GM12891 (cell line): ENCODE data around the gene TESK2.
A peak's percentile ranks its signal among the peaks of the same experiment; 100 is the strongest.

Source experiments
- DNase-seq: peaks from one replicate; pipeline ENCODE4 v3.0.0; 2011; ENCODE audit warnings: low spot score; ENCODE audit not compliant: insufficient read length
- FAIRE-seq: peaks from 2 replicates; lab custom pipeline; 2011; peaks lifted over from hg19 to GRCh38; lab: Jason Lieb, UNC
- PAX5 ChIP-seq: IDR thresholded peaks from 2 replicates; pipeline ENCODE4 v1.6.1; 2011; ENCODE audit warnings: low read length, moderate library complexity, mild to moderate bottlenecking; ENCODE audit not compliant: insufficient read depth, severe bottlenecking
- POLR2A ChIP-seq: IDR thresholded peaks from 2 replicates; pipeline ENCODE4 v1.6.1; 2011; ENCODE audit warnings: low read depth, low read length, control low read depth
- POLR2AphosphoS5 ChIP-seq: IDR thresholded peaks from 2 replicates; pipeline ENCODE4 v1.6.1; 2011; ENCODE audit warnings: low read depth, low read length, control low read depth
- POU2F2 ChIP-seq: IDR thresholded peaks from 2 replicates; pipeline ENCODE4 v1.6.1; 2011; ENCODE audit warnings: low read depth, mild to moderate bottlenecking, control low read depth, low read length, moderate library complexity
- SPI1 ChIP-seq: IDR thresholded peaks from 2 replicates; pipeline ENCODE4 v1.6.1; 2011; ENCODE audit warnings: low read depth, low read length, control low read depth
- TAF1 ChIP-seq: IDR thresholded peaks from 2 replicates; pipeline ENCODE4 v1.6.1; 2011; ENCODE audit warnings: low read depth, low read length, control low read depth

Gene TESK2

GRCh38 chr1:45331436-45332345 is 159.3 kb downstream of the TESK2 start:
- no peak for DNase-seq
- no peak for FAIRE-seq
- no peak for TF ChIP-seq PAX5
- TF ChIP-seq SPI1 = no peak
- no peak for TF ChIP-seq TAF1
- no peak for TF ChIP-seq POU2F2
- TF ChIP-seq POLR2A = no peak
- TF ChIP-seq POLR2AphosphoS5 = no peak

- DNase-seq (no peak), FAIRE-seq (no peak)
- TF ChIP-seq POLR2A (no peak), SPI1 (no peak), POU2F2 (no peak), POLR2AphosphoS5 (no peak), TAF1 (no peak), PAX5 (no peak)
These were observed 161.5 kb downstream of the TESK2 start for GRCh38 chr1:45329445-45329844.

- TF ChIP-seq PAX5 = no peak
- no peak for TF ChIP-seq POLR2A
- TF ChIP-seq POLR2AphosphoS5 = no peak
- TF ChIP-seq SPI1 = no peak
- DNase-seq (no peak), FAIRE-seq (no peak)
These were observed 162.3 kb downstream of the TESK2 start for GRCh38 chr1:45328680-45329079.

GRCh38 chr1:45327644-45328515 is 163.1 kb downstream of the TESK2 start:
- DNase-seq (no peak), FAIRE-seq (no peak)
- TF ChIP-seq POLR2A (no peak; the same call in 1 of the 2 replicates), SPI1 (no peak), PAX5 (no peak), TAF1 (no peak), POU2F2 (no peak), POLR2AphosphoS5 (no peak)

GRCh38 chr1:45326627-45327623 is 164.0 kb downstream of the TESK2 start, which contains the start of gene HPDL:
Gene HPDL, plus strand, starts transcription at chr1:45326895. Its CDS starts 254 bp downstream, at chr1:45327149.
- DNase-seq (peak; percentile 79), FAIRE-seq (peak; percentile 90)

GRCh38 chr1:45325851-45326506 is 165.0 kb downstream of the TESK2 start:
- FAIRE-seq (no peak), DNase-seq (no peak)
- TF ChIP-seq POLR2AphosphoS5 = no peak
- TF ChIP-seq PAX5 = no peak
- no peak for TF ChIP-seq POU2F2
- no peak for TF ChIP-seq TAF1
- no peak for TF ChIP-seq SPI1
- TF ChIP-seq POLR2A = no peak

More at GRCh38 chr1:45326627-45327623, 164.0 kb downstream of the TESK2 start, which contains the start of gene HPDL:
- TF ChIP-seq TAF1 = peak; percentile 80; the same call in 1 of the 2 replicates
- TF ChIP-seq POU2F2 = peak; percentile 66; the same call in 1 of the 2 replicates
- peak; percentile 82 for TF ChIP-seq POLR2AphosphoS5
- no peak for TF ChIP-seq PAX5
- TF ChIP-seq POLR2A = peak; percentile 86

GRCh38 chr1:45322486-45323040 is 168.4 kb downstream of the TESK2 start:
- FAIRE-seq (no peak), DNase-seq (no peak)
- no peak for TF ChIP-seq PAX5
- TF ChIP-seq POU2F2 = no peak
- no peak for TF ChIP-seq POLR2AphosphoS5
- no peak for TF ChIP-seq POLR2A
- TF ChIP-seq SPI1 = no peak
- no peak for TF ChIP-seq TAF1

- FAIRE-seq (no peak), DNase-seq (no peak)
- no peak for TF ChIP-seq SPI1
- TF ChIP-seq POLR2A = no peak
- TF ChIP-seq TAF1 = no peak
These were observed 169.5 kb downstream of the TESK2 start for GRCh38 chr1:45321444-45321843.

GRCh38 chr1:45319761-45320160 is 171.2 kb downstream of the TESK2 start:
- TF ChIP-seq TAF1 (no peak), POLR2A (no peak), POU2F2 (no peak), POLR2AphosphoS5 (no peak), SPI1 (no peak), PAX5 (no peak)

More at GRCh38 chr1:45319761-45320160, 171.2 kb downstream of the TESK2 start:
- no peak for FAIRE-seq
- no peak for DNase-seq
